Fibroblast of lung (primary cell): ENCODE results near the gene PLA2G6.

Experiments used
- CTCF ChIP-seq, 2 donors: IDR thresholded peaks in 1 of 2; conservative IDR thresholded peaks in 1 of 2; 1 replicate in 1 of 2; 2 replicates in 1 of 2; pipeline ENCODE4 v1.5.1; 2011 to 2012; ENCODE audit warnings: low read length in 2 of 2, control low read depth in 1 of 2, inconsistent platforms in 1 of 2, low read depth in 1 of 2, mild to moderate bottlenecking in 1 of 2
- EZH2 ChIP-seq: IDR thresholded peaks from 2 replicates; pipeline ENCODE4 v1.5.1; 2012; ENCODE audit warnings: low read length, control low read depth, mild to moderate bottlenecking; ENCODE audit errors: missing control alignments

- no peak for TF ChIP-seq EZH2
- no peak for TF ChIP-seq CTCF (conservative IDR thresholded peaks at IDR 0.05 in 1 of 2, IDR thresholded peaks at IDR 0.05 in 1 of 2; ENCODE audit: low read depth in 1 of 2, low read length in 2 of 2)
Observed at GRCh38 chr22:38085056-38085455, 96.6 kb downstream of the PLA2G6 start.
